RWPE1 (cell line): ENCODE results near the gene VIPAS39.

Experiments used
- CTCF ChIA-PET: fragments of 350-600 bp; sonication (Branson Sonifier 250); formaldehyde crosslinking; extraction: SDS; loops from one replicate; lab custom pipeline; 2021; lab: Yijun Ruan, JAX
- POLR2A ChIA-PET: fragments of 400-600 bp; formaldehyde crosslinking; extraction: SDS; loops from one replicate; lab custom pipeline; 2020; ENCODE audit warnings: antibody characterized with exemption; ENCODE audit not compliant: low non-redundant PET; lab: Yijun Ruan, JAX
- DNase-seq: peaks from one replicate; pipeline ENCODE4 v3.0.0; 2012; ENCODE audit warnings: low spot score
- H3K27ac ChIP-seq: fragments of 450-650 bp; 2 replicates; pipeline ENCODE4 v1.5.1; 2017
- CTCF ChIP-seq: fragments of 450-650 bp; conservative IDR thresholded peaks from 2 replicates; pipeline ENCODE4 v1.5.1; 2017; ENCODE audit warnings: low read depth, mild to moderate bottlenecking

The VIPAS39 gene

GRCh38 chr14:77459072-77459723 lies 1.8 kb upstream of the VIPAS39 start:
- no peak overlapping the region for H3K27ac ChIP-seq
- ChIA-PET CTCF (interaction anchor here (0.6 to 1.2 kb wide), 4 partner anchors 18 to 850 kb away, joined by 3 to 5 read pairs (median 4); no protein-coding TSS in a partner anchor), POLR2A (no interaction called here)
- peak; percentile 68 for TF ChIP-seq CTCF
- peak; percentile 48 for DNase-seq

DNA sequence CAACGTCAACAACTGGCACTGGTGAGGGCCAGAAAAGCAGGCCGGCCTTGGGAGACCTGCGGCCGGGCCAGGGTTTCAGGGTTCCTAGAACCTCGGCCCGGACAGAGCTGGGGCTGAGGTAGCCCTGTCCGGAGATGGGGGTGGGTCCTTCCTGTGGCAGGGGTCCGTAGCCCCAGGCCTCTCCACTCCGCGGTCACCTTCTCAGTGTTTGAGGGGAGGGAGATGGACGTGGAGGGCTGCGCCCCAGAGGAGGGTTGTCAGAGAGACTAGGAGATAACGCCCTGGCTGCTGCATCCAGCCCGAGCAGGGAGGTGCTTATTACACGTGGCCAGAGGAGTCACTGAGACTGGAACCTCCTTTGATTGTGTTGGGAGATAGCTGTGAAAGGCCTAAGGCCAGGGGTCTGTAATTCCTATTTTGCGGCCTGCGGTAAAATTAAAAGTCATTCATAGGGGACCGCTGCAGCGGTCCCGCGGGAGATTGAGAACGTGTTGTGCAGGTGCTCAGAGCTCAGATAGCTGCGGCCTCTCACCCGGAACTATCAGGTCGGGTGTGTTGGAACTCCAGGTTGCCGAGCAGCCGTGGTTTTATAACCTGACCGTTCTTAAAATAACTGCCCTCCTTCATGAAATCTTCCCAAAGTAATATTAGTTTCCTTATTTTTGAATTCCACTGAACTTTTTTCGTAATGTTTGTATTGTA lies 999 bp upstream of the VIPAS39 start:
- no peak for TF ChIP-seq CTCF
- peak overlapping the region; percentile 92 for H3K27ac ChIP-seq
- POLR2A ChIA-PET, result no interaction called here
- peak; percentile 22 for DNase-seq
- CTCF ChIA-PET, result interaction anchor here (0.7 to 1.2 kb wide), 2 partner anchors 19 to 43 kb away, joined by 3 to 5 read pairs; no protein-coding TSS in a partner anchor

DNA sequence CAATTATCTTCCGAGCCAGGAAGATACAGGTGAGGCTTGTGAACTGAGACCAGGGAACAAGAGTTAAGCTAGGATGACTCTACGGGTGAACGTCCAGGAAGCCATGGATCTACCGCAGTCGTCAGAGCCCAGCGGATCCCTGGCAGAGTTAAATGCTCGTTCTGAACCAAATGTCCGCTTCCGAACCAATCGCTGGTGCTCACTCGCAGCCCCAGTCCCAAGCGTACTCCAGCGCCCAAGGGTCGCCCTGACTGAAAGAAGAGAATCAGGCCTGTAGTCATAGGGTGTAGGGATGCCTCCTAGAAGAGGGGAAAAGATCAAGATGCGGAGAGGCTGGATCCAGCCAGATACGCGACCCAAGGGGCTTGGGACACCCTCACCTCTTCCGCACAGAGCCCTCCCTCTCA lies 283 bp downstream of the VIPAS39 start:
- ChIA-PET CTCF (interaction anchor here (0.8 to 0.9 kb wide), 2 partner anchors 20 to 41 kb away, joined by 3 read pairs; no protein-coding TSS in a partner anchor), POLR2A (no interaction called here)
- TF ChIP-seq CTCF, result no peak
- H3K27ac ChIP-seq, result peak overlapping the region; percentile 92
- peak; percentile 16 for DNase-seq

- ChIA-PET POLR2A (no interaction called here), CTCF (no interaction called here)
- DNase-seq, result no peak
- H3K27ac ChIP-seq, result no peak overlapping the region
- TF ChIP-seq CTCF, result no peak
These were observed 1.3 kb downstream of the VIPAS39 start for GRCh38 chr14:77455966-77456640.

DNA sequence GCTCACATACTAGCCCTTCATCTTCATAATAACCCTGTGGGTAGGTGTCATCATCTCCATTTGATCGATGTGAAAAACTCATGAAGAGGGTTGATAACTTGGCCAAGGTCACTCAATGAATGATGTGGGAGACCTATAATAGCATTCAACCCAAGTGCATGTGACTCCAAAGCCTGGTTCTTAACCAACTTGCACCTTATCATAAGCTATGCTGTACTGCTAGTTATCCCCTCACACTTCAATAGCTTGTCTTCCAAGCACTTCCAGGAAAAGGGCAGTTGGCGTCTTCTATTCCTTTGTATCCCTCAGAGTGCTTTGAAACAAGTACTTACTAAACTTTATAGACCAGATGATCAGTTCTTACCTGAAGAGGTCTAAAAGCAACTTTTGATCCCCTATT lies 15.2 kb downstream of the VIPAS39 start:
- no peak for DNase-seq
- no peak overlapping the region for H3K27ac ChIP-seq
- TF ChIP-seq CTCF, result no peak
- ChIA-PET CTCF (interaction anchor here (0.6 kb wide), 1 partner anchor 41 kb away, joined by 5 read pairs; no protein-coding TSS in a partner anchor), POLR2A (no interaction called here)

DNA sequence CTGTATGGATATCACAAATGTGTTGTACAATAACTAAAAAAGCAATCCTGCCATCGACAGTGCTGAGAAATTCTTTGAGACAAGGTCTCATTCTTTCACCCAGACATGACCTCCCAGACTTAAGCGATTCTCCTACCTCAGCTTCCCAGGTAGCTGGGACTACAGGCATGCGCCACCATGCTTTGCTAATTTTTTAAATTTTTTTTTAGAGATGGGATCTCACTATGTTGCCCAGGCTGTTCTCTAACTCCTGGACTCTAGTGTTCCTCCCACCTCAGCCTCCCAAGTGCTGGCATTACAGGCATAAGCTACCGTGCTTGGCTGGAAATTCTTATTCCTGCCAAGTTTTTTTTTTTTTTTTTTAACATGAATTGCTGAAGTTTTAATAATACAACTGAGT lies 17.5 kb downstream of the VIPAS39 start:
- H3K27ac ChIP-seq, result no peak overlapping the region
- ChIA-PET CTCF (no interaction called here), POLR2A (interaction anchor here (0.8 kb wide), 1 partner anchor 282 kb away, joined by 8 read pairs; no protein-coding TSS in a partner anchor)
- no peak for TF ChIP-seq CTCF
- no peak for DNase-seq
